Neural cell (in vitro differentiated cells): Measurements from ENCODE around the gene DYNC1I2. TPM values are rescaled to one million over a fixed set of nuclear protein-coding genes. Genes with fewer than 3 reads are reported as not detected.

Experiments used
- H2AFZ ChIP-seq: fragments of 200-600, 300-800 bp; sonication (generic), shearing (Covaris generic); 2 replicates; pipeline ENCODE4 v1.6.0; 2014; ENCODE audit warnings: low read depth, mild to moderate bottlenecking, antibody characterized with exemption, low read length, moderate library complexity
- H3F3A ChIP-seq: fragments of 200-600 bp; shearing (Covaris generic); 2 replicates; pipeline ENCODE4 v1.6.1; 2016; ENCODE audit warnings: mild to moderate bottlenecking, moderate library complexity, mixed read lengths, antibody characterized with exemption, low read length; ENCODE audit not compliant: insufficient read depth, poor library complexity, severe bottlenecking
- H3K27ac ChIP-seq: fragments of 200-600, 300-800 bp; sonication (generic), shearing (Covaris generic); 2 replicates; pipeline ENCODE4 v1.5.1; 2014; ENCODE audit warnings: mild to moderate bottlenecking, low read length, moderate library complexity
- H3K27me3 ChIP-seq: fragments of 300-800, 200-600 bp; sonication (generic), shearing (Covaris generic); 2 replicates; pipeline ENCODE4 v1.6.0; 2014; ENCODE audit warnings: mild to moderate bottlenecking, low read depth, low read length, moderate library complexity; ENCODE audit not compliant: insufficient read depth
- H3K36me3 ChIP-seq: fragments of 300-800, 200-600 bp; sonication (generic), shearing (Covaris generic); 2 replicates; pipeline ENCODE4 v1.5.1; 2014; ENCODE audit warnings: mild to moderate bottlenecking, antibody characterized with exemption, low read length, moderate library complexity; ENCODE audit not compliant: insufficient read depth
- H3K4me2 ChIP-seq: fragments of 300-800, 200-600 bp; sonication (generic), shearing (Covaris generic); 2 replicates; pipeline ENCODE4 v1.6.0; 2014; ENCODE audit warnings: mild to moderate bottlenecking, low read length
- H3K4me3 ChIP-seq: fragments of 300-800, 200-600 bp; sonication (generic), shearing (Covaris generic); 2 replicates; pipeline ENCODE4 v1.5.1; 2014; ENCODE audit warnings: mild to moderate bottlenecking, low read length, moderate library complexity
- H3K79me2 ChIP-seq: fragments of 200-600 bp; shearing (Covaris generic); replicated peaks from 2 replicates; pipeline ENCODE4 v1.6.0; 2014; ENCODE audit warnings: mild to moderate bottlenecking, low read length, moderate library complexity; ENCODE audit not compliant: insufficient read depth
- H3K9ac ChIP-seq: fragments of 300-800, 200-600 bp; sonication (generic), shearing (Covaris generic); 2 replicates; pipeline ENCODE4 v1.6.1; 2016; ENCODE audit warnings: mild to moderate bottlenecking, low read length, mixed read lengths
- H3K9me2 ChIP-seq: fragments of 200-600 bp; shearing (Covaris generic); 2 replicates; pipeline ENCODE4 v1.6.1; 2016; ENCODE audit warnings: mild to moderate bottlenecking, low read length, mixed read lengths; ENCODE audit not compliant: insufficient read depth
- H3K9me3 ChIP-seq: fragments of 200-600, 300-800 bp; sonication (generic), shearing (Covaris generic); 2 replicates; pipeline ENCODE4 v1.6.1; 2016; ENCODE audit warnings: mild to moderate bottlenecking, mixed run types, low read length, moderate library complexity, mixed read lengths
- H4K20me1 ChIP-seq: fragments of 200-600 bp; shearing (Covaris generic); 2 replicates; pipeline ENCODE4 v1.6.1; 2016; ENCODE audit warnings: mild to moderate bottlenecking, mixed run types; ENCODE audit not compliant: insufficient read depth
- CTCF ChIP-seq: fragments of 450-650 bp; IDR thresholded peaks from 2 replicates; pipeline ENCODE4 v1.5.1; 2014; ENCODE audit warnings: antibody characterized with exemption, mild to moderate bottlenecking, moderate library complexity; ENCODE audit not compliant: poor library complexity, severe bottlenecking
- EP300 ChIP-seq: fragments of 450-650 bp; conservative IDR thresholded peaks from 2 replicates; pipeline ENCODE4 v1.6.1; 2014; ENCODE audit warnings: antibody characterized with exemption, mild to moderate bottlenecking, moderate library complexity; ENCODE audit not compliant: poor library complexity, severe bottlenecking
- EZH2 ChIP-seq: fragments of 200-600, 300-800 bp; shearing (Covaris generic), sonication (generic); IDR thresholded peaks from 2 replicates; pipeline ENCODE4 v1.6.1; 2014; ENCODE audit warnings: antibody characterized with exemption, low read length, borderline replicate concordance, mild to moderate bottlenecking; ENCODE audit not compliant: insufficient read depth, poor library complexity, severe bottlenecking
- MXI1 ChIP-seq: fragments of 450-650 bp; conservative IDR thresholded peaks from 2 replicates; pipeline ENCODE4 v1.6.1; 2014; ENCODE audit warnings: antibody characterized with exemption, mild to moderate bottlenecking; ENCODE audit not compliant: poor library complexity, severe bottlenecking
- POLR2AphosphoS5 ChIP-seq: IDR thresholded peaks from 2 replicates; pipeline ENCODE4 v1.6.1; 2012
- RAD21 ChIP-seq: fragments of 450-650 bp; conservative IDR thresholded peaks from 2 replicates; pipeline ENCODE4 v1.6.1; 2014; ENCODE audit warnings: antibody characterized with exemption, mild to moderate bottlenecking, moderate library complexity
- REST ChIP-seq: IDR thresholded peaks from 2 replicates; pipeline ENCODE4 v1.6.1; 2012; ENCODE audit warnings: borderline replicate concordance
- SMC3 ChIP-seq: fragments of 450-650 bp; conservative IDR thresholded peaks from 2 replicates; pipeline ENCODE4 v1.6.1; 2014; ENCODE audit warnings: antibody characterized with exemption, mild to moderate bottlenecking, moderate library complexity; ENCODE audit not compliant: poor library complexity
- TAF1 ChIP-seq: IDR thresholded peaks from 2 replicates; pipeline ENCODE4 v1.6.1; 2012; ENCODE audit warnings: low read depth
- polyA plus RNA-seq: library from polyadenylated mRNA; depleted of rRNA; stranded (reverse); fragments of >200 nt; gene quantifications from 2 replicates; pipeline ENCODE4 v1.2.3, GENCODE V29; 2014

Gene DYNC1I2
- polyA plus RNA-seq, 1 donor from 2014 or later = 561 TPM

GRCh38 chr2:171741189-171741588 lies 53.9 kb downstream of the DYNC1I2 start:
- Histone ChIP-seq H3K27ac (no peak overlapping the region), H4K20me1 (no peaks in the 10 kb centered on the region), H3K27me3 (no peaks in the 10 kb centered on the region), H3K4me3 (no peak overlapping the region), H2AFZ (no peak overlapping the region), H3K36me3 (peaks cover 18% of the 10 kb centered on the region), H3K9me2 (no peaks in the 10 kb centered on the region), H3F3A (no peaks in the 10 kb centered on the region), H3K4me2 (no peak overlapping the region), H3K79me2 (peaks cover 8% of the 10 kb centered on the region), H3K9ac (no peak overlapping the region), H3K9me3 (no peaks in the 10 kb centered on the region)
- TF ChIP-seq POLR2AphosphoS5 = no peak
- TF ChIP-seq REST = no peak
- no peak for TF ChIP-seq EP300
- no peak for TF ChIP-seq EZH2
- TF ChIP-seq CTCF = no peak
- no peak for TF ChIP-seq RAD21
- no peak for TF ChIP-seq TAF1
- no peak for TF ChIP-seq SMC3
- no peak for TF ChIP-seq MXI1

GRCh38 chr2:171742760-171743159 lies 55.5 kb downstream of the DYNC1I2 start:
- H3K4me2 ChIP-seq = no peak overlapping the region
- no peak overlapping the region for H3K27ac ChIP-seq
- no peak overlapping the region for H3K4me3 ChIP-seq
- no peaks in the 10 kb centered on the region for H4K20me1 ChIP-seq
- H3F3A ChIP-seq = no peaks in the 10 kb centered on the region
- peaks cover 8% of the 10 kb centered on the region for H3K79me2 ChIP-seq
- no peaks in the 10 kb centered on the region for H3K9me3 ChIP-seq
- TF ChIP-seq POLR2AphosphoS5 (no peak), REST (no peak), SMC3 (no peak), TAF1 (no peak), RAD21 (no peak), EP300 (no peak), MXI1 (no peak), CTCF (no peak), EZH2 (no peak)
- H2AFZ ChIP-seq = no peak overlapping the region
- H3K9ac ChIP-seq = no peak overlapping the region
- peaks cover 18% of the 10 kb centered on the region for H3K36me3 ChIP-seq
- H3K27me3 ChIP-seq = no peaks in the 10 kb centered on the region
- H3K9me2 ChIP-seq = no peaks in the 10 kb centered on the region
